Vagina (tissue), 2 donors: ENCODE measurements around the gene BAHCC1. TPM values are rescaled to one million over a fixed set of nuclear protein-coding genes. Genes with fewer than 3 reads are reported as not detected.

ENCODE experiments used
- DNase-seq, 2 donors: peaks; one replicate each; pipeline ENCODE4 v3.0.0-alpha.2; 2017; ENCODE audit errors: extremely low spot score in 2 of 2
- H3K27ac ChIP-seq: fragments of 200-600 bp; sonication (generic); one replicate; pipeline ENCODE4 v1.5.1; 2019
- H3K27me3 ChIP-seq: fragments of 200-600 bp; sonication (generic); one replicate; pipeline ENCODE4 v1.5.1; 2019
- H3K36me3 ChIP-seq, 2 donors: fragments of 200-600 bp; sonication (generic); one replicate each; pipeline ENCODE4 v1.5.1; 2017 to 2019
- H3K4me1 ChIP-seq: fragments of 200-600 bp; sonication (generic); one replicate; pipeline ENCODE4 v1.5.1; 2019
- H3K4me3 ChIP-seq, 2 donors: fragments of 200-600 bp; sonication (generic); 1 replicate in 1 of 2; 2 replicates in 1 of 2; pipeline ENCODE4 v1.5.1; 2016 to 2019
- H3K9me3 ChIP-seq: fragments of 200-600 bp; sonication (generic); one replicate; pipeline ENCODE4 v1.5.1; 2019
- CTCF ChIP-seq, 3 experiments: fragments of 450-650 bp in 2 of 3; fragments of 200-600 bp in 1 of 3; sonication (generic) in 1 of 3; IDR thresholded peaks; one replicate each; pipeline ENCODE4 v1.5.1; 2017 to 2019; ENCODE audit warnings: antibody characterized with exemption in 3 of 3, mild to moderate bottlenecking in 2 of 3, moderate library complexity in 2 of 3
- POLR2A ChIP-seq, 2 donors: fragments of 450-650 bp; IDR thresholded peaks; one replicate each; pipeline ENCODE4 v1.6.1; 2017; ENCODE audit warnings: antibody characterized with exemption in 2 of 2, mild to moderate bottlenecking in 2 of 2, moderate library complexity in 2 of 2
- POLR2AphosphoS5 ChIP-seq, 2 donors: sonication (generic); formaldehyde crosslinking; IDR thresholded peaks; one replicate each; pipeline ENCODE4 v1.9.0; 2017; ENCODE audit warnings: antibody characterized with exemption in 2 of 2, mild to moderate bottlenecking in 2 of 2, low read depth in 1 of 2; ENCODE audit not compliant: insufficient read depth in 1 of 2
- intact Hi-C: fragments of 100-400 bp; cut with DNase I; formaldehyde crosslinking; loops from one replicate; pipeline ENCODE4 v1.15.1; 2023
- total RNA-seq: library from RNA; depleted of rRNA; stranded (reverse); fragments of >200 nt; gene quantifications from one replicate; pipeline ENCODE4 v1.2.3, GENCODE V29; 2016

BAHCC1 gene
- total RNA-seq, 1 donor from 2014 or later: 9.1 TPM

GRCh38 chr17:81365148-81365600, 30.1 kb upstream of the BAHCC1 start:
- Histone ChIP-seq H3K4me3 (peak overlapping the region; percentile 15 to 24), H3K4me1 (peaks cover 24% of the 10 kb centered on the region), H3K27me3 (no peaks in the 10 kb centered on the region), H3K27ac (peak overlapping the region; percentile 7), H3K36me3 (no peaks in the 10 kb centered on the region), H3K9me3 (no peaks in the 10 kb centered on the region)
- peak in 1 of 2 donors; percentile 90 for DNase-seq
- peak; percentile 8 to 48 for TF ChIP-seq POLR2AphosphoS5 (IDR thresholded peaks at IDR 0.05; ENCODE audit: insufficient read depth in 1 of 2, low read depth in 1 of 2)
- TF ChIP-seq CTCF (IDR thresholded peaks at IDR 0.05): no peak
- peak in 1 of 2 donors; percentile 15 for TF ChIP-seq POLR2A (IDR thresholded peaks at IDR 0.05)
- intact Hi-C loops: no loop called here

- TF ChIP-seq POLR2A (IDR thresholded peaks at IDR 0.05): no peak
- no peak for TF ChIP-seq CTCF (IDR thresholded peaks at IDR 0.05)
- peak; percentile 54 to 87 for TF ChIP-seq POLR2AphosphoS5 (IDR thresholded peaks at IDR 0.05; ENCODE audit: insufficient read depth in 1 of 2, low read depth in 1 of 2)
- intact Hi-C loops: no loop called here
- Histone ChIP-seq H3K36me3 (no peaks in the 10 kb centered on the region), H3K27me3 (no peaks in the 10 kb centered on the region), H3K4me1 (peaks cover 24% of the 10 kb centered on the region), H3K27ac (peak overlapping the region; percentile 7), H3K4me3 (peak overlapping the region; percentile 15 to 24), H3K9me3 (no peaks in the 10 kb centered on the region)
- DNase-seq: peak in 1 of 2 donors; percentile 83
Measured at GRCh38 chr17:81365601-81366585, 29.4 kb upstream of the BAHCC1 start.

- Histone ChIP-seq H3K27ac (no peak overlapping the region), H3K4me3 (no peak overlapping the region), H3K36me3 (no peaks in the 10 kb centered on the region), H3K9me3 (no peaks in the 10 kb centered on the region), H3K4me1 (peaks cover 24% of the 10 kb centered on the region), H3K27me3 (no peaks in the 10 kb centered on the region)
- TF ChIP-seq POLR2A (IDR thresholded peaks at IDR 0.05) (no peak), POLR2AphosphoS5 (IDR thresholded peaks at IDR 0.05; ENCODE audit: insufficient read depth in 1 of 2, low read depth in 1 of 2) (no peak), CTCF (IDR thresholded peaks at IDR 0.05) (no peak)
- intact Hi-C loops: no loop called here
- no peak for DNase-seq
Measured at GRCh38 chr17:81366648-81367047, 28.6 kb upstream of the BAHCC1 start.

- no peak for DNase-seq
- intact Hi-C loops: no loop called here
- Histone ChIP-seq H3K27ac (no peak overlapping the region), H3K4me3 (no peak overlapping the region), H3K4me1 (peaks cover 24% of the 10 kb centered on the region), H3K36me3 (no peaks in the 10 kb centered on the region), H3K9me3 (no peaks in the 10 kb centered on the region), H3K27me3 (no peaks in the 10 kb centered on the region)
- TF ChIP-seq POLR2A (IDR thresholded peaks at IDR 0.05): no peak
- TF ChIP-seq POLR2AphosphoS5 (IDR thresholded peaks at IDR 0.05; ENCODE audit: insufficient read depth in 1 of 2, low read depth in 1 of 2): no peak
- TF ChIP-seq CTCF (IDR thresholded peaks at IDR 0.05): no peak
Measured at GRCh38 chr17:81367171-81367570, 28.1 kb upstream of the BAHCC1 start.
